RCC 7860 (cell line): ENCODE measurements around the gene FKBP3.
"Not testable (repeated sequence)": the region's sequence is repeated elsewhere in the genome, so short reads cannot be mapped to it uniquely, and the experiment has no call there.

Experiments used
- DNase-seq: peaks from one replicate; pipeline ENCODE4 v3.0.0-alpha.2; 2015; ENCODE audit warnings: low spot score
- FAIRE-seq: peaks from 2 replicates; lab custom pipeline; 2012; peaks lifted over from hg19 to GRCh38; lab: Jason Lieb, UNC

FKBP3 gene

DNA sequence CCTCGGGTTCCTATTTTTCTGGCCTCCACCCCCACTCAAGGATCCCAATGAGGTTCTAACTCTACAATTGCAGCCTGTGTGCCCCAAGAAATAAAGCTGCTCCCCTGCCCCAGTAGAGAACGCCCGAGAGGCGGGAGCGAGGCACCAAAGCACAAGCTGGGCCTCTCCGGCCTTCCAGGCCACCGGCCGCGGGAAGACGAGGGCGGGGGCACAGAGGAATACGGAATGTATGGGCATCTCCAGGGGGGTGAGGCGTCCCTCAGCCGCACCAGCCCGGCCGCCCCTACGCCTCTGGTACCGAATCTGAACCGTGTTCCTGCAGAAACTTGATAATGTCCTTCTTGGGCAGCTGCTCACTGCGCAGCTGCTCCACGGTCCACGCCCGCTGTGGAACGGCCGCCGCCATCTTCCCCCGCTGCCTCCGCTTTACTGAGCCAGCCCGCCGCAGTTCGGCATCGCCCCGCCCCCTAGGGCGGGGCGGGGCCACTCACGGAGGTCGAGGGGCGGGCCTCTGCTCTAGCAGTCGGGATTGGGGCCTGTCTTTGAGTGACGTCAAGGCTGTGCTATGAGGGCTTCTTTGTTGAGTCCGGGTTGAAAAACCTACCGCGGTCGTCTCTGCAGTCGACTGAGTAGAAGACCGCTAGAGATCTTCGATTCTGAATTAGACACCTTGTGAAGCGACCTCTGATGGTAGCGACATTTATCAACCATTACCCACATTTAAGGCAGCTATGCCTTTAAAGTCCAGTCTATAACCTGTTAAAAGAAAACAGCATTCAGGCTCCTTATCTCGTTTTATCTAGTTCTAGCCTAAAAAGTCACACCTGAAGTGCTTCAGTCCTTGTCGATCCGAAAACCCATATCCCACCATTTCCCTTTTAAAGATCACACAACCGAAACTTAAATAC, at the start of gene FKBP3:
FKBP3 (minus strand) TSS at position 431 of the 908 bp plus-strand sequence; CDS start at position 406, 25 bp downstream.
- peak; percentile 91 for DNase-seq
- peak; percentile 81 for FAIRE-seq

DNA sequence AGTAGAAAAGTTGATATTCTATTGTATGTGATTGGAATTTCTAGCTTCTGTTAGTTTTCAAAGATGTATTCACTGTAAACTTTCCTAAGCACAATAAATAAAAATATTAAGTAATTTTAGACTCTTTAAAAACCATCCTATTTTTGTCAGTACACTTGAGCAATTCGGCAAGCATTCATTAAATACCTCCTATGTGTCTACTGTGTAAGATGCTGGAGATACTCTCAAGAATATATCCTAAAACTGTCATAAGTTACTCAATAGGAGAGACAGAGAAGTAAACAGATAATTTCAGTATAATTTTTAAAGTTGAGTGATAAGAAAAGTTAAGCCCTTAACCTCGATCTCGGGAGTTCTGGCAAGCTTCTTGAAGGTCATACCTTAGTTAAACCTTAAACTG, 47.5 kb upstream of the FKBP3 start:
- no peak for FAIRE-seq
- no peak for DNase-seq

DNA sequence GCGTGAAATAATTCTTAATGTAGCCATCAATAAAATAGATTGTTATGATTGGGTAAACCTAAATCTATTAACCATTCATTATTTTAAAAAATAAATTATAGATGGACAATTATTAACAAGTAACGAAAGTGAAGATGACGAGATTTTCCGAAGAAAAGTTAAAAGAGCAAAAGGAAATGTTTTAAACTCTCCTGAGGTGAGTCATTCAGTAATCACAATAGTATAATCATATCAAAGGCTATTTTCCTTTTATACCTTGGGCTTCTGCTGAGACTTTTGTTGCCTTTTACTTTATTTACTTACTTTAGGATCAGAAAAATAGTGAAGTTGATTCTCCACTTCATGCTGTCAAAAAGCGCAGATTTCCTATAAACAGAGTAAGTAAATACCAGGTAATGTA, 47.0 kb upstream of the FKBP3 start:
- DNase-seq = no peak
- no peak for FAIRE-seq

- FAIRE-seq = no peak
- no peak for DNase-seq
Measured at GRCh38 chr14:45177076-45177475, 42.8 kb upstream of the FKBP3 start.

DNA sequence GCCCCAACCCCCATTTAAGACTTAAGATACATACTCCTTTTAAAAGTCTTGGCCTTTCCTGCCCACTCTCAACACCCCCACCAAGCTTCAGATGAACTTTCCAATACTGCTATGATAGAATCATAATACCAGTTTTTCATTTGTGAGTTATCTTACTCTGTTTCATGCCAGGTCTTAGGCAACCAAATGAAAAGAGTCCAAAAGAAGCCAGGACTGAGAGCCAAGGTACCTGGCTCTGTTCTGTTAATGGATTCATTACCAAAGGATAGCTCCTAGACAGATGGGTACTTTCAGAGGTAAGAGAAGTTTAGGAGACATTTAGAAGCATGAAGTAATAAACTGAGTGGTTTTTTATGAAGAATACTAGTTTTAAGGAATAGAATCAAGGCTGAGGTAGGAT, 35.6 kb upstream of the FKBP3 start:
- no peak for DNase-seq
- no peak for FAIRE-seq

DNA sequence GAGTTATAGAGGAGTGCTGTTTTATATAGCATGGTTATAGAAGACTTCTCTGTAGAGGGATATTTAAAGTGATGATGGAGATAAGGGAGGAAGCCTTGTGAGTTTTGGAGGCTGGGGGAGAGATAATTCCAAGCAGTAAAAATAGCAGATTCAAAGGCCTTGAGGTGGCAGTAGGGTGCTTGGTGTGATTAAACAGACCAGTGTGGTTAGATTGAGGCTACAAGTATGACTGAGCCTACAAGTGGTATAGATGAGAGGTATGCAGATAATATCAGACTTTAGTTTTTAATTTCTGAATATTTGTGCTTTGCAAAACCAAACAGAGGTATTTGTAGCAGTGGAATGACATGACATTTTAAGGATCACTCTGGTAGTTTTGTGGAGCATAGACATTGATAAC, 21.8 kb upstream of the FKBP3 start:
- FAIRE-seq = no peak
- DNase-seq = no peak

DNA sequence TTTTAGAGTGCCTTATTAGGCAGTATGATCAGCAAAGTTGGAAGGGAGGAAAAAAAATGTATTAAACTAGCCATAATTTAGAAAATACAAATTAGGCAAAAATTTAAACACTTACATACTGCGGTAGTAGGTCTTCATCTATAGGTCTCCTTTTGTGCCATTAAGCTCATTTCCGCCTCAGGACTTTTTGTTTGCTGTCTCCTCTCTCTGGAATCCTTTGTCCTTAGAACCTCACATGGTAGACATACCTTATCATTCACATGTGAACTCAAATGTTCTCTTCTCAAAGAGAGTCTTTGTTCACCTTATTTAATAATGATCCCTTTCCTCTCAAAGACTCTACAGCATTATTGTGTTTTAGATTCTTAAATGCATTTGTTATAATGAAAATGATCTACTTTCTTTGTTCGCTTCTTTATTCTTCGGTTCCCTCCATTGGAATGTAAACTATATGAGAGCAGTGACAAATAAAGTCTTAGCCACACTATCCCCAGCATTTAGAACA, 16.2 kb upstream of the FKBP3 start:
- FAIRE-seq (no peak), DNase-seq (no peak)

- DNase-seq = no peak
- FAIRE-seq = no peak
Measured at GRCh38 chr14:45149602-45150001, 15.3 kb upstream of the FKBP3 start.

GRCh38 chr14:45145214-45145613, 10.9 kb upstream of the FKBP3 start:
- DNase-seq (no peak), FAIRE-seq (no peak)

GRCh38 chr14:45144658-45145057, 10.4 kb upstream of the FKBP3 start:
- no peak for DNase-seq
- no peak for FAIRE-seq

DNA sequence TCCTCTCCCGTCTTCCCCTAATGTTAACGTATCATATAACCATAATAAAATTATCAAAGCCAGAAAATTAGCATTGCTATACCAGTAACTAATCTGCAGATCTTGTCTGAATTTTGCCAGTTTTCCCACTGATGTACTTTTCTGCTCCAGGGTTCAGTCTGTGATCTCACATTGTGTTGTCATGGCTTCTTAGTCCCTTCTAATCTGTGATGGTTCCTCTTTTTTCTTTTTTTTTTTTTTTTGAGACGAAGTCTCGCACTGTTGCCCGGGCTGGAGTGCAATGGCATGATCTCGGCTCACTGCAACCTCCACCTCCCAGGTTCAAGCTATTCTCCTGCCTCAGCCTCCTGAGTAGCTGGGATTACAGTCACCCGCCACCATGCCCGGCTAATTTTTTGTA, 7.8 kb upstream of the FKBP3 start:
- not testable (repeated sequence) for DNase-seq, FAIRE-seq

GRCh38 chr14:45140661-45141187, 6.4 kb upstream of the FKBP3 start:
- FAIRE-seq (no peak), DNase-seq (no peak)

- FAIRE-seq = no peak
- no peak for DNase-seq
Measured at GRCh38 chr14:45136399-45136798, 2.1 kb upstream of the FKBP3 start.

DNA sequence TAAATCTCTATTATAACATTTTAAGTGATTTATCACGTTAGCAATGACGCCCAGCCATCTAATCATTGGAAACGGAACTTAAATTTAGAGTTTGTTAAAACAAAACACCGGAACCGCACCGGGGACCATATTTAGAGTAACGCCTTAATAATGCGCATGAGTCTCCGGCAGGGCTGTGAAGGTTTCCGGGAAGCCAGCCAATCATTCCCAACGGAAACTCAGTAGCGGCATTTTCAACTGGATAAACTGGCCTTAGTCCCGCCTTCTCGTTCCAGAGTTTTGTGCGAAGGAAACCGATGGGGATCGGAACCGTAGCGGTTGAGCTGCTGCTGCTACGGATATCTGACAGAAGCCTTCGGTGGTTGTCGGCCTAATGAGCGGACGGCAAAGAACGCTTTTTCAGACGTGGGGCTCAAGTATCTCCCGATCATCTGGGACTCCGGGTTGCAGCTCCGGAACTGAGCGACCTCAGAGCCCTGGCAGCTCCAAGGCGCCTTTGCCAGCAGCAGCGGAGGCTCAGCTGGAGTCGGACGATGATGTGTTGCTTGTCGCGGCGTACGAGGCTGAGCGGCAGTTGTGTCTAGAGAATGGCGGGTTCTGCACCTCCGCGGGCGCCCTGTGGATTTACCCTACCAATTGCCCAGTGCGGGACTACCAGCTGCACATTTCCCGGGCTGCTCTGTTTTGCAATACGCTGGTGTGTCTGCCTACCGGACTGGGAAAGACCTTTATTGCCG, 1.5 kb upstream of the FKBP3 start, which contains the start of gene FANCM:
FANCM (plus strand) TSS at position 272 of the 737 bp plus-strand sequence; CDS start at position 374, 102 bp downstream.
- FAIRE-seq (peak; percentile 86), DNase-seq (peak; percentile 85)

DNA sequence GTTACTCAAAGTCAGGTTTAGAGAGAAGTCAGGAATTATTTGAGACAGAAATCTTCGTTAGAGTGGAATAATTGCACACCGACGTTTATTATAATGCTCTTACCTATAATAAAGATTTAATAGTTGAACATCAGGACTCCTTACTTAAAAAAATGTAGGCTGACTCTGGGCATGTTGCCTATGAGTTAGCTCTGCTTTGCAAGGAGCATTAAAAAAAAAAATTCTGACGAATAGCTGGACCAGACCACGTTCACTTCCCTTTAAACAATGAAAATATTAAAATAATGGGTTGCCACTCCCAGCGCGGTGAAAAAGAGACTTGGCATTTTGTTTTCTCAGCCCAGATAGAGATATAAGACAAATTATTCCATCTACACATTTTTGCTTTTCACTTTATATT, 875 bp upstream of the FKBP3 start:
- FAIRE-seq (no peak), DNase-seq (no peak)

DNA sequence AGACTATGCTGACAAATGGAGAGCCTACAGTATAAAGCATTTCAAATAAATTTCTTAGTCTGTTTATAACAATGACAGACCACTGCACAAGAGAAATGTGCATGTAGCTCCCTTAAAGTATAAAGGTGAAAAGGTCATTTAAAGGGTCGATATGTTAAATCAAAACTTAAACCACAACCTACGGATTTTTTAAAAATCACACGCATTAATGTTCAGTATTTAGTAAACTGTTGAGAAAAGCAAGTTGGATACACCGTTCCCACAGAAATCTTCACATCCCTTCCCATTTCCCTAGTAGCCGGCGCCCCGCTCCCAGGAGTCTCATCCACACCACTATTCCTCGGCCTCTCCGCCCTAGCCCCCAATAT, 614 bp downstream of the FKBP3 start:
- no peak for FAIRE-seq
- no peak for DNase-seq

GRCh38 chr14:45128963-45129629, 5.2 kb downstream of the FKBP3 start:
- FAIRE-seq (no peak), DNase-seq (no peak)

DNA sequence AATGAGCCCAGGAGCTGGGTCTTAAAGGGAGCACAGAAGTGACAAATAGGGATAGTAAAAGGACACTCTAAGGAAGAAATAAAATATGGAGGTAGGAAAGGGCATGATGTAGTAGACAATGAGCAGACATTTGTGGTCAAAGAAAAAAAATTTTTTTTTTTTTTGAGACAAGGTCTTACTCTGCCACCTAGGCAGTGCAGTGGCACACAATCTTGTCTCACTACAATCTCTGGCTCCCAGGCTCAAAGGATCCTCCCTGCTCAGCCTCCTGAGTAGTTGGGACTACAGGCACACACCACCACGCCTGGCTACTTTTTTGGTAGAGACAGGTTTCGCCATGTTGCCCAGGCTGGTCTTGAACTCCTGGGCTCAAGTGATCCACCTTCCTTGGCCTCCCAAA, 8.5 kb downstream of the FKBP3 start:
- DNase-seq = no peak
- no peak for FAIRE-seq

- no peak for FAIRE-seq
- no peak for DNase-seq
Measured at GRCh38 chr14:45123271-45123670, 11.0 kb downstream of the FKBP3 start.

- DNase-seq = no peak
- no peak for FAIRE-seq
Measured at GRCh38 chr14:45120096-45120495, 14.2 kb downstream of the FKBP3 start.

- no peak for DNase-seq
- no peak for FAIRE-seq
Measured at GRCh38 chr14:45118594-45118993, 15.7 kb downstream of the FKBP3 start.
